Bladder microvascular endothelial cell (primary cell): ENCODE results near the gene SETD1B. TPM values are rescaled to one million over a fixed set of nuclear protein-coding genes. Genes with fewer than 3 reads are reported as not detected.

Source experiments
- total RNA-seq: library from RNA; depleted of rRNA; stranded (reverse); fragments of >200 nt; gene quantifications from 2 replicates; pipeline ENCODE4 v1.2.3, GENCODE V29; 2014

The SETD1B gene
- 2.6 and 6.6 TPM in 2 replicates for total RNA-seq

DNA sequence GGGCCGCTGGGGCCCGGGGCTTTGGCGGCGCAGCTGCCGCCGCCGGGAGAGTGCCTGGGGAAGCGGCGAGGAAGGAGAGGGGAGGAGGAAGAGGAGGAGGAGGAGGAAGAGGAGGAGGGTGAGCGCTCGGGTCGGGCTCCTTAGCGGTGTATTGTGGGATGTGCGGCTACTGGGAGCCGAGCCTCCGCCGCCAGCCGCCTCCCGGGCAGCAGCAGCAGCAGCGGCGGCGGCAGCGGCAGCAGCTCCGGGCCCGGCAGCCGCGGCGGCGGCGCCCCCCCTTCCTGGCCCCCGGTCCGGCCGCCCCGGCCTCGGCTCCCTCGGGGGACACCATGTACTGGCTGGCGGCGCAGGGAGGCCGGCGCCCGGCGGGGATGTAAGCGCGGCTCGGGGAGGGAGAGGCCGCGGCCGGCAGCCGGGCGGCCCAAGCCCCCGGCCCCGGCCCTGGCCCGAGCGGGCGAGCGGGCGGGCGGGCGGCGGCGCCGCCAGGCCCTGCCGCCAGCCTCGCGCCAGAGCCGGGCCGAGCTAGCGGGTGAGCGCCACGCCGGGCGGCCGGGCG is at the start of gene SETD1B:
Gene SETD1B, plus strand, starts transcription at position 149 of the 556 bp plus-strand sequence. CDS start 729 bp downstream, outside the sequence.

DNA sequence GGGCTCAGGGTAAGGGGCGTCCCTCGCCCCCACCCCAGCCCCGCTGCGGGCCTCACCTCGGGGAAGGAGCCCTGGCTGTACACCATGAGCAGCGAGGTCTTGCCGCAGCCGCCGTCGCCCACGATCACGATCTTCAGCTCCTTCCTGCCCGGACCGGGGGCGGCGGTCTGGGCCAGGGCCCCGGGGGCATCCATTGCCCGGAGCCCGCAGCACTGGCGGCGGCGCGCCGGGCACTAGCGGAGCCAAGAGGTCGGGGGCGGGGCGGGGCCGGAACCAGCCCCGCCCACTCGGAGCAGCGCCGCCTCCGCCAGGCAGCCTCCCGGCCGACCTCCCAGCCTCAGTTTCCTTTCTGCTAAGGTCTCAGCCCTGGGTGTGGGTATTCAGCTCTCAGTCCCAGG is 10.4 kb upstream of the SETD1B start, which contains the start of gene RHOF:
Gene RHOF, minus strand, starts transcription at position 249 of the 398 bp plus-strand sequence. Its CDS starts 55 bp downstream, at position 194.

DNA sequence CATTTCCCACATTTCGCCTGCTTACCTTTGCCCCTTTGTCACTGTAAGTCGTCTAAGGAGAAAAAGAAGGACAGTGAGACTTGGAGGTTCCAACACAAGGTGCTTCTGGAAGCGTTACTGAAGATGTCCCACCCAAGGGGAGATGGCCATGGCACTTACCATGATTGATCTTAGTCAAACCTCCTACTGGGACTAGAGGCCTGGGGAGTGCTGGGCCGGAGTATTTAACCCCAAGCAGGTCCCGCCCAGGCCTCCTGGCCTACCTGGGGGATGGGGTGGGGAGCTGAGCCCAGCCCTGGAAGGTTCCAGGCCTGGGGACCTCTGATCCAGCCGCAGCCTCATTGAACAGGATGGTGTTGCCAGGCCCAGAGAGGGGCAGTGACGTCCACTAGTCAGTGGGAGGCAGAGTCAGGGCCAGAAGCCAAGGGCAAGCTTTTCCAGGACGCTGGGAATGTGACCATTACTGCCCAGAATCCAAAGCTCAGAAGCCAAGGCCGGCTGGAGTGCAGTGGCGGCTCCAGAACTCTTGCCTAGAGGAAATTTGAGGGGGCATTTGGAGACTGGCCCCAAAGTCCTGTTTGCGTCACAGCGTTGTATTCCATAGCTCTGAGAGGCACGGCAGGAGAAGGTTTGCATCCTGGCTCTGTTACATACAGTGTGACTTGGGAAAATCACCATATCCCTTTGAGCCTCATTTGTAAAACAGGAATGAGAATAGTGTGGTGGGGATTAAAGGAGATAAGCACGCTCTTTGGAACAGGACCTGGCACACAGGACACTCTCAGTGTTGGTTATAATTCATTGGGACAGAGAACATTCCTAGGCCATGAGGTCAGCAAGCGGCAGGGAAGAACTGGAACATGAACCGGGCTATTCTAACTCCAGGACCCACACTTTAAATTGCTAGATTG is 55.1 kb downstream of the SETD1B start, which contains the start of gene HPD:
Gene HPD, minus strand, starts transcription at position 198 of the 911 bp plus-strand sequence. Its CDS starts 36 bp downstream, at position 162.

Other genes starting within 250 kb of the SETD1B start
- 14.1 and 23.3 TPM in 2 replicates for gene KDM2B, start 223.0 kb upstream of the SETD1B start, total RNA-seq
- gene ORAI1, start 177.5 kb upstream of the SETD1B start, total RNA-seq, result 13.1 and 18.6 TPM in 2 replicates
- gene MORN3, start 134.4 kb upstream of the SETD1B start, total RNA-seq, result 0.49 and 0.94 TPM in 2 replicates
- 3.1 and 9.8 TPM in 2 replicates for gene TMEM120B, start 91.3 kb upstream of the SETD1B start, total RNA-seq
- gene RHOF, start 10.3 kb upstream of the SETD1B start, total RNA-seq, result 3.9 and 5.8 TPM in 2 replicates
- gene HPD, start 54.9 kb downstream of the SETD1B start, total RNA-seq, result not detected in 2 replicates
- gene PSMD9, start 84.8 kb downstream of the SETD1B start, total RNA-seq, result 70.3 and 135 TPM in 2 replicates
- gene CFAP251, start 114.6 kb downstream of the SETD1B start, total RNA-seq, result 1.1 and 5.9 TPM in 2 replicates
- 3.2 and 9.7 TPM in 2 replicates for gene BCL7A, start 217.9 kb downstream of the SETD1B start, total RNA-seq